Astrocyte (in vitro differentiated cells and primary cell): ENCODE results near the gene EXOC6B.

Experiments used
- CTCF ChIP-seq: IDR thresholded peaks from 2 replicates; pipeline ENCODE4 v1.5.1; 2011; ENCODE audit warnings: low read depth, mild to moderate bottlenecking, inconsistent platforms, low read length, moderate library complexity; ENCODE audit not compliant: insufficient read depth
- EZH2 ChIP-seq: IDR thresholded peaks from 2 replicates; pipeline ENCODE4 v1.6.1; 2012; ENCODE audit warnings: mild to moderate bottlenecking, low read length, inconsistent platforms; ENCODE audit not compliant: insufficient read depth

GRCh38 chr2:72173640-72174321 is 652.1 kb downstream of the EXOC6B start:
- TF ChIP-seq CTCF, result no peak
- no peak for TF ChIP-seq EZH2
